Adrenal gland (tissue), 5 donors: ENCODE data around the gene AFAP1.

Experiments used
- CTCF ChIP-seq, 6 experiments: fragments of 450-650 bp in 4 of 6; fragments of 200-600 bp in 2 of 6; sonication (generic) in 1 of 6; IDR thresholded peaks; 1 replicate in 5 of 6; 2 replicates in 1 of 6; pipeline versions ENCODE4 v1.5.1 to v1.8.0; 2016 to 2021; ENCODE audit warnings: antibody characterized with exemption in 6 of 6, mild to moderate bottlenecking in 2 of 6, moderate library complexity in 1 of 6
- POLR2A ChIP-seq, 2 donors: fragments of 450-650 bp; IDR thresholded peaks; one replicate each; pipeline ENCODE4 v1.6.1; 2017; ENCODE audit warnings: antibody characterized with exemption in 2 of 2, mild to moderate bottlenecking in 2 of 2, moderate library complexity in 1 of 2
- donor health status: DM: no; HTN: no; CAD: no.

- no peak for TF ChIP-seq CTCF (IDR thresholded peaks at IDR 0.05)
- no peak for TF ChIP-seq POLR2A (IDR thresholded peaks at IDR 0.05)
Observed at GRCh38 chr4:7828011-7828720, 111.5 kb downstream of the AFAP1 start.
